CD4-positive, alpha-beta memory T cell (primary cell): ENCODE results near the gene HPS1. TPM values are rescaled to one million over a fixed set of nuclear protein-coding genes. Genes with fewer than 3 reads are reported as not detected.

Experiments used
- CTCF ChIA-PET: fragments of 350-600 bp; sonication (Branson Sonifier 250); formaldehyde crosslinking; loops from one replicate; lab custom pipeline; 2021; ENCODE audit warnings: inconsistent platforms; ENCODE audit not compliant: partially characterized antibody; lab: Charles Lee
- POLR2A ChIA-PET: fragments of 350-600 bp; sonication (Branson Sonifier 250); formaldehyde crosslinking; loops from one replicate; lab custom pipeline; 2021; ENCODE audit not compliant: partially characterized antibody; lab: Charles Lee
- DNase-seq, 5 donors: peaks; one replicate each; pipeline versions ENCODE4 v3.0.0 to v3.0.0-alpha.2; 2020 to 2022; ENCODE audit warnings: mixed read lengths in 1 of 5
- H3K27ac ChIP-seq: one replicate; pipeline ENCODE4 v1.7.0; 2013; ENCODE audit warnings: low read depth, low read length
- H3K27me3 ChIP-seq: 2 replicates; pipeline ENCODE4 v1.7.0; 2013; ENCODE audit warnings: mild to moderate bottlenecking, low read length, moderate library complexity; ENCODE audit not compliant: insufficient read depth
- H3K36me3 ChIP-seq: 2 replicates; pipeline ENCODE4 v1.7.0; 2013; ENCODE audit warnings: mild to moderate bottlenecking, low read length, moderate library complexity; ENCODE audit not compliant: insufficient read depth
- H3K4me1 ChIP-seq: 2 replicates; pipeline ENCODE4 v1.7.0; 2013; ENCODE audit warnings: mild to moderate bottlenecking, low read length, moderate library complexity; ENCODE audit not compliant: insufficient read depth
- H3K4me3 ChIP-seq, 2 donors: one replicate each; pipeline ENCODE4 v1.7.0; 2013; ENCODE audit warnings: low read length in 2 of 2, mild to moderate bottlenecking in 1 of 2
- H3K9me3 ChIP-seq, 2 donors: one replicate each; pipeline ENCODE4 v1.7.0; 2013; ENCODE audit warnings: low read length in 2 of 2, control low read depth in 1 of 2; ENCODE audit not compliant: control insufficient read depth in 1 of 2
- H3K27ac Mint-ChIP-seq, 7 donors: one replicate each; pipeline ENCODE4 v1.8.0; 2020 to 2021; ENCODE audit warnings: mixed read lengths in 7 of 7, mild to moderate bottlenecking in 6 of 7, inconsistent platforms in 3 of 7, moderate library complexity in 3 of 7
- H3K27me3 Mint-ChIP-seq, 2 donors: one replicate each; pipeline ENCODE4 v1.8.0; 2020 to 2021; ENCODE audit warnings: mixed read lengths in 2 of 2
- H3K36me3 Mint-ChIP-seq, 2 donors: one replicate each; pipeline ENCODE4 v1.8.0; 2020 to 2021; ENCODE audit warnings: mixed read lengths in 2 of 2, inconsistent platforms in 1 of 2, mild to moderate bottlenecking in 1 of 2
- H3K4me1 Mint-ChIP-seq, 4 donors: one replicate each; pipeline ENCODE4 v1.8.0; 2020 to 2021; ENCODE audit warnings: mixed read lengths in 4 of 4, mild to moderate bottlenecking in 1 of 4
- H3K4me3 Mint-ChIP-seq, 8 donors: one replicate each; pipeline ENCODE4 v1.8.0; 2020 to 2021; ENCODE audit warnings: mixed read lengths in 8 of 8, mild to moderate bottlenecking in 7 of 8, moderate library complexity in 6 of 8, inconsistent platforms in 3 of 8
- H3K9me3 Mint-ChIP-seq, 8 donors: one replicate each; pipeline ENCODE4 v1.8.0; 2020 to 2021; ENCODE audit warnings: mixed read lengths in 8 of 8, mild to moderate bottlenecking in 5 of 8, inconsistent platforms in 3 of 8, moderate library complexity in 1 of 8
- intact Hi-C: fragments of 100-400 bp; cut with micrococcal nuclease; formaldehyde crosslinking; loops from one replicate; pipeline ENCODE4 v1.15.1; 2023
- polyA plus RNA-seq, 2 donors: library from polyadenylated mRNA; unstranded; fragments of 300-500 nt; fragmentation: Illumina TruSeq; gene quantifications; one replicate each; pipeline ENCODE4 v1.2.3, GENCODE V29; 2021
- total RNA-seq, 2 experiments: library from RNA; stranded (reverse); gene quantifications; one replicate each; pipeline ENCODE4 v1.2.3, GENCODE V29; 2021

HPS1 gene
- total and polyA plus RNA-seq, 4 experiments from 2014 or later, result 72.0 to 115 (median 91.3) TPM

DNA sequence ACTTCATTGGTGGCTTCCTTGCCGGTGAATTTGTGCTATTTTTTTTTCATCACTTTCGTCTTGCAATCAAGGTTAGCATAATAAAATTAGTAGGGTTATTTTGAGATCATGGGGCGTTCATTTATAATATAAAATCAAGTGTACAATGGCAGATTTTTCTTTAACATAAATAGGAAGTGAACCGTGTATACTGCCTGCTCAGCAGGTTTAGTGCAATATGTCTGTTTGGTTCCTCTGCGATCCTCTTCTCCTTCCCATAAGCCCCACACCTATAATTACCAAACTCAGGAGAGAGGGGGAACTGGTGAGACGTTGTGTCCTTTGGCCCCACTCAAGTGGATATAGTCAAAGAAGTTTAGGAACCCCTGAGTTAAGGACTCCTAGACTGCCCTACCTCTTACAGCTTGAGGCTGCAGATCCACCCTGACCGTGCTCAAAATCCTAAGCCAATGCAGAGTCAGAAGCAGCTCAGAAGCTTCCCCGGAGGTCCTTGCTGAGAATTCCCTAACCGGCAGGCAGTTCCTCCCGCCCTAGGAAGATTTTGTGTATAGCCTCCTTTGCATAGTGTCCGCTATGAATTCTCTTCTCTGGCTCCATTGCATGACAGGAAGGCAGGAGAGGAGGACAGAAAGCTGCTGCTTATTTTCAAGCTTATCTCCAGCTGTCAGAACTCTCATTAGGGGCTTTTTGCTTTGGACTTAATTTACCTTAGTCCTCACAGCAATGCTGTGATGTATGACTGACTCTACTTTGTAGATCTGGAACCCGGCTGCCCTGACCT lies 73.3 kb downstream of the HPS1 start:
- Mint-ChIP-seq H3K4me1 (no peaks in the 10 kb centered on the region), H3K9me3 (peaks cover 0 to 5% (median 0%) of the 10 kb centered on the region in 8 donors), H3K36me3 (peaks cover 0 to 4% of the 10 kb centered on the region in 2 donors), H3K27ac (no peak overlapping the region), H3K27me3 (peaks cover 7% of the 10 kb centered on the region in 2 donors), H3K4me3 (no peak overlapping the region)
- no peak overlapping the region for H3K27ac ChIP-seq
- ChIA-PET POLR2A (no interaction called here), CTCF (no interaction called here)
- intact Hi-C loops, result no loop called here
- no peaks in the 10 kb centered on the region for H3K36me3 ChIP-seq
- no peak overlapping the region for H3K4me3 ChIP-seq
- H3K27me3 ChIP-seq, result no peaks in the 10 kb centered on the region
- no peaks in the 10 kb centered on the region for H3K4me1 ChIP-seq
- DNase-seq, result no peak
- no peaks in the 10 kb centered on the region for H3K9me3 ChIP-seq

- DNase-seq, result no peak
- peak overlapping the region in 1 of 8 donors; percentile 15 for H3K4me3 Mint-ChIP-seq
- H3K9me3 Mint-ChIP-seq, result peaks cover 0 to 1% (median 0%) of the 10 kb centered on the region in 8 donors
- H3K4me3 ChIP-seq, result no peak overlapping the region
- CTCF ChIA-PET, result no interaction called here
- no peaks in the 10 kb centered on the region for H3K4me1 Mint-ChIP-seq
- intact Hi-C loops, result no loop called here
- H3K4me1 ChIP-seq, result no peaks in the 10 kb centered on the region
- peaks cover 7% of the 10 kb centered on the region in 2 donors for H3K27me3 Mint-ChIP-seq
- POLR2A ChIA-PET, result no interaction called here
- no peaks in the 10 kb centered on the region for H3K27me3 ChIP-seq
- H3K9me3 ChIP-seq, result no peaks in the 10 kb centered on the region
- no peak overlapping the region for H3K27ac Mint-ChIP-seq
- H3K27ac ChIP-seq, result no peak overlapping the region
- H3K36me3 Mint-ChIP-seq, result no peaks in the 10 kb centered on the region
- no peaks in the 10 kb centered on the region for H3K36me3 ChIP-seq
Observed at GRCh38 chr10:98370831-98371820, 75.6 kb downstream of the HPS1 start.

GRCh38 chr10:98369801-98370200 lies 76.9 kb downstream of the HPS1 start:
- H3K36me3 ChIP-seq, result no peaks in the 10 kb centered on the region
- no peaks in the 10 kb centered on the region for H3K4me1 Mint-ChIP-seq
- H3K36me3 Mint-ChIP-seq, result no peaks in the 10 kb centered on the region
- POLR2A ChIA-PET, result no interaction called here
- no peak overlapping the region for H3K4me3 ChIP-seq
- peaks cover 4 to 7% of the 10 kb centered on the region in 2 donors for H3K27me3 Mint-ChIP-seq
- no peak for DNase-seq
- no peaks in the 10 kb centered on the region for H3K9me3 Mint-ChIP-seq
- no peaks in the 10 kb centered on the region for H3K27me3 ChIP-seq
- no peak overlapping the region for H3K27ac Mint-ChIP-seq
- H3K27ac ChIP-seq, result no peak overlapping the region
- H3K4me3 Mint-ChIP-seq, result no peak overlapping the region
- CTCF ChIA-PET, result no interaction called here
- intact Hi-C loops, result no loop called here
- H3K4me1 ChIP-seq, result no peaks in the 10 kb centered on the region
- H3K9me3 ChIP-seq, result no peaks in the 10 kb centered on the region

DNA sequence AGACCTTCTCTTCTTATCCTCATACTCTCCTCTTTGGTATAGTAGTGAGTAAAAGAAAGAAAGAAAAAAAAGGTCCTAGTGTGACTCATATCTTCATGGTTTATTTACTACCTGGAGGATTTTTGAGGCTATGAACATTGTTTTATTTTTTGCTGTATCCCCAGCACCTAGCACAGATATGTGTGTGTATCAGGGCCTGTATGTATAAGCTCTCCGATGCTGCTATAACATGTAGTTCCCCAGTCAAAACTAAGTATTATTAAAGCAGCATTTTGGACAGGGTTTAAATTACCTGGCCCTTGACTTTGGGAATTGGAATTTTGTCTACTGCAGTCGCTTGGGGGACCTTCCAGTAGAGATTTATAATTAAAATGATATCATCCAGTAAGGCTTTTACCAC lies 78.1 kb downstream of the HPS1 start:
- Mint-ChIP-seq H3K27me3 (peaks cover 4 to 6% of the 10 kb centered on the region in 2 donors), H3K4me1 (no peaks in the 10 kb centered on the region), H3K27ac (no peak overlapping the region), H3K36me3 (no peaks in the 10 kb centered on the region), H3K4me3 (no peak overlapping the region), H3K9me3 (no peaks in the 10 kb centered on the region)
- Histone ChIP-seq H3K27ac (no peak overlapping the region), H3K9me3 (no peaks in the 10 kb centered on the region), H3K36me3 (no peaks in the 10 kb centered on the region), H3K27me3 (no peaks in the 10 kb centered on the region), H3K4me1 (no peaks in the 10 kb centered on the region), H3K4me3 (no peak overlapping the region)
- DNase-seq, result no peak
- intact Hi-C loops, result no loop called here
- CTCF ChIA-PET, result no interaction called here
- POLR2A ChIA-PET, result no interaction called here

GRCh38 chr10:98367604-98368451 lies 78.9 kb downstream of the HPS1 start:
- no peaks in the 10 kb centered on the region for H3K36me3 ChIP-seq
- H3K4me1 ChIP-seq, result no peaks in the 10 kb centered on the region
- H3K27me3 Mint-ChIP-seq, result peaks cover 4 to 6% of the 10 kb centered on the region in 2 donors
- H3K27ac Mint-ChIP-seq, result no peak overlapping the region
- no peaks in the 10 kb centered on the region for H3K9me3 ChIP-seq
- H3K4me3 ChIP-seq, result no peak overlapping the region
- CTCF ChIA-PET, result no interaction called here
- POLR2A ChIA-PET, result no interaction called here
- intact Hi-C loops, result no loop called here
- H3K9me3 Mint-ChIP-seq, result no peaks in the 10 kb centered on the region
- H3K36me3 Mint-ChIP-seq, result no peaks in the 10 kb centered on the region
- H3K27me3 ChIP-seq, result no peaks in the 10 kb centered on the region
- H3K4me3 Mint-ChIP-seq, result peak overlapping the region in 1 of 8 donors; percentile 3
- H3K27ac ChIP-seq, result no peak overlapping the region
- H3K4me1 Mint-ChIP-seq, result no peaks in the 10 kb centered on the region
- no peak for DNase-seq
